HepG2 (cell line): ENCODE measurements around the gene CLCN1. TPM values are rescaled to one million over a fixed set of nuclear protein-coding genes. Genes with fewer than 3 reads are reported as not detected.

Experiments
- BRCA1 ChIP-seq: sonication (generic); formaldehyde crosslinking; IDR thresholded peaks from 2 replicates; pipeline ENCODE4 v1.4.0; 2020; ENCODE audit warnings: missing genetic modification reagents
- BRD4 ChIP-seq: sonication (generic); formaldehyde crosslinking; IDR thresholded peaks from 2 replicates; pipeline ENCODE4 v1.4.0; 2020; ENCODE audit warnings: missing genetic modification reagents
- FOSL2 ChIP-seq: sonication (generic); formaldehyde crosslinking; IDR thresholded peaks from 2 replicates; pipeline ENCODE4 v1.4.0; 2020; ENCODE audit warnings: missing genetic modification reagents
- GMEB1 ChIP-seq: sonication (generic); formaldehyde crosslinking; IDR thresholded peaks from 2 replicates; pipeline ENCODE4 v1.5.1; 2020; ENCODE audit warnings: missing genetic modification reagents, mild to moderate bottlenecking, borderline replicate concordance
- MTF2 ChIP-seq: sonication (generic); formaldehyde crosslinking; IDR thresholded peaks from 2 replicates; pipeline ENCODE4 v1.5.0; 2020; ENCODE audit warnings: missing genetic modification reagents, borderline replicate concordance
- SNAPC5 ChIP-seq: sonication (generic); formaldehyde crosslinking; IDR thresholded peaks from 2 replicates; pipeline ENCODE4 v1.8.1; 2023; ENCODE audit warnings: mild to moderate bottlenecking, missing genetic modification reagents, borderline replicate concordance
- STAG1 ChIP-seq: sonication (generic); formaldehyde crosslinking; IDR thresholded peaks from 2 replicates; pipeline ENCODE4 v1.4.0; 2020; ENCODE audit warnings: missing genetic modification reagents
- TAF1 ChIP-seq: sonication (generic); formaldehyde crosslinking; IDR thresholded peaks from 2 replicates; pipeline ENCODE4 v1.4.0; 2020; ENCODE audit warnings: missing genetic modification reagents
- TFE3 ChIP-seq: IDR thresholded peaks from 2 replicates; pipeline ENCODE4 v1.6.1; 2016
- YY1 ChIP-seq: IDR thresholded peaks from 2 replicates; pipeline ENCODE4 v1.6.1; 2011; ENCODE audit warnings: low read length, low read depth, moderate library complexity, mild to moderate bottlenecking; ENCODE audit not compliant: insufficient read depth, insufficient replicate concordance
- ZNF33A ChIP-seq: sonication (generic); formaldehyde crosslinking; IDR thresholded peaks from 2 replicates; pipeline ENCODE4 v1.5.1; 2020; ENCODE audit warnings: missing genetic modification reagents, mild to moderate bottlenecking, moderate library complexity, borderline replicate concordance
- ZNF431 ChIP-seq: sonication (generic); formaldehyde crosslinking; IDR thresholded peaks from 2 replicates; pipeline ENCODE4 v1.9.0; 2022; ENCODE audit warnings: missing genetic modification reagents, low read depth, mild to moderate bottlenecking, borderline replicate concordance
- ZNF547 ChIP-seq: sonication (generic); formaldehyde crosslinking; IDR thresholded peaks from 2 replicates; pipeline ENCODE4 v1.5.1; 2020; ENCODE audit warnings: mild to moderate bottlenecking, missing genetic modification reagents
- ZNF598 ChIP-seq: sonication (generic); formaldehyde crosslinking; IDR thresholded peaks from 2 replicates; pipeline ENCODE4 v1.5.1; 2020; ENCODE audit warnings: mild to moderate bottlenecking, missing genetic modification reagents, borderline replicate concordance
- polyA plus RNA-seq, 8 experiments: library from polyadenylated mRNA; depleted of rRNA in 3 of 8; stranded (reverse) in 7 of 8; unstranded in 1 of 8; fragments of >200 nt; fragmentation: Illumina TruSeq in 4 of 8; extraction: Trizol in 4 of 8; gene quantifications; 2 replicates each; pipeline versions ENCODE4 v1.2.1 to v1.2.3, GENCODE V29; 2011 to 2016; ENCODE audit warnings: low read depth in 4 of 8, missing spikeins in 1 of 8, mixed read lengths in 1 of 8; ENCODE audit not compliant: insufficient read depth in 1 of 8
- total RNA-seq, 5 experiments: library from RNA; depleted of rRNA; stranded (reverse); fragments of >200 nt; fragmentation: Illumina TruSeq; extraction: Trizol; gene quantifications; 2 replicates each; pipeline ENCODE4 v1.2.3, GENCODE V29; 2016; ENCODE audit warnings: low read depth in 1 of 5
- TF ChIP-seq, protein P1 (sequence below): sonication (generic); formaldehyde crosslinking; IDR thresholded peaks from 2 replicates; pipeline ENCODE4 v1.5.1; 2020; ENCODE audit warnings: missing genetic modification reagents, mild to moderate bottlenecking, borderline replicate concordance
- TF ChIP-seq, protein P2 (sequence below): fragments of 450-650 bp; IDR thresholded peaks from 2 replicates; pipeline ENCODE4 v1.6.1; 2017
- TF ChIP-seq, protein P3 (sequence below): IDR thresholded peaks from 2 replicates; pipeline ENCODE4 v1.6.1; 2016; ENCODE audit warnings: missing genetic modification reagents, missing compliant biosample characterization
- TF ChIP-seq, protein P4 (sequence below): sonication (generic); formaldehyde crosslinking; IDR thresholded peaks from 2 replicates; pipeline ENCODE4 v1.4.0; 2020; ENCODE audit warnings: missing genetic modification reagents, borderline replicate concordance

The CLCN1 gene
- total and polyA plus RNA-seq, 2 of the 13 experiments (the other 11 are each of a cell fraction or from before 2014, with no cell fraction given): 0.01 TPM; not detected in 1

GRCh38 chr7:143380260-143380645, 64.3 kb downstream of the CLCN1 start (continued):
- TF ChIP-seq FOSL2: no peak
- no peak for TF ChIP-seq GMEB1
- no peak for TF ChIP-seq ZNF431
- no peak for TF ChIP-seq TFE3 (CRISPR knock-in tag)
- TF ChIP-seq, protein P1, sequence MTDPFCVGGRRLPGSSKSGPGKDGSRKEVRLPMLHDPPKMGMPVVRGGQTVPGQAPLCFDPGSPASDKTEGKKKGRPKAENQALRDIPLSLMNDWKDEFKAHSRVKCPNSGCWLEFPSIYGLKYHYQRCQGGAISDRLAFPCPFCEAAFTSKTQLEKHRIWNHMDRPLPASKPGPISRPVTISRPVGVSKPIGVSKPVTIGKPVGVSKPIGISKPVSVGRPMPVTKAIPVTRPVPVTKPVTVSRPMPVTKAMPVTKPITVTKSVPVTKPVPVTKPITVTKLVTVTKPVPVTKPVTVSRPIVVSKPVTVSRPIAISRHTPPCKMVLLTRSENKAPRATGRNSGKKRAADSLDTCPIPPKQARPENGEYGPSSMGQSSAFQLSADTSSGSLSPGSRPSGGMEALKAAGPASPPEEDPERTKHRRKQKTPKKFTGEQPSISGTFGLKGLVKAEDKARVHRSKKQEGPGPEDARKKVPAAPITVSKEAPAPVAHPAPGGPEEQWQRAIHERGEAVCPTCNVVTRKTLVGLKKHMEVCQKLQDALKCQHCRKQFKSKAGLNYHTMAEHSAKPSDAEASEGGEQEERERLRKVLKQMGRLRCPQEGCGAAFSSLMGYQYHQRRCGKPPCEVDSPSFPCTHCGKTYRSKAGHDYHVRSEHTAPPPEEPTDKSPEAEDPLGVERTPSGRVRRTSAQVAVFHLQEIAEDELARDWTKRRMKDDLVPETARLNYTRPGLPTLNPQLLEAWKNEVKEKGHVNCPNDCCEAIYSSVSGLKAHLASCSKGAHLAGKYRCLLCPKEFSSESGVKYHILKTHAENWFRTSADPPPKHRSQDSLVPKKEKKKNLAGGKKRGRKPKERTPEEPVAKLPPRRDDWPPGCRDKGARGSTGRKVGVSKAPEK (CRISPR knock-in tag): no peak
- TF ChIP-seq MTF2: peak; percentile 40; the same call in 1 of the 2 replicates
- TF ChIP-seq ZNF598 (CRISPR knock-in tag): no peak
- TF ChIP-seq BRCA1 (CRISPR knock-in tag): no peak
- TF ChIP-seq TAF1: peak; percentile 10; the same call in 1 of the 2 replicates
- TF ChIP-seq, protein P2, sequence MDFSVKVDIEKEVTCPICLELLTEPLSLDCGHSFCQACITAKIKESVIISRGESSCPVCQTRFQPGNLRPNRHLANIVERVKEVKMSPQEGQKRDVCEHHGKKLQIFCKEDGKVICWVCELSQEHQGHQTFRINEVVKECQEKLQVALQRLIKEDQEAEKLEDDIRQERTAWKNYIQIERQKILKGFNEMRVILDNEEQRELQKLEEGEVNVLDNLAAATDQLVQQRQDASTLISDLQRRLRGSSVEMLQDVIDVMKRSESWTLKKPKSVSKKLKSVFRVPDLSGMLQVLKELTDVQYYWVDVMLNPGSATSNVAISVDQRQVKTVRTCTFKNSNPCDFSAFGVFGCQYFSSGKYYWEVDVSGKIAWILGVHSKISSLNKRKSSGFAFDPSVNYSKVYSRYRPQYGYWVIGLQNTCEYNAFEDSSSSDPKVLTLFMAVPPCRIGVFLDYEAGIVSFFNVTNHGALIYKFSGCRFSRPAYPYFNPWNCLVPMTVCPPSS: no peak
- TF ChIP-seq, protein P3, sequence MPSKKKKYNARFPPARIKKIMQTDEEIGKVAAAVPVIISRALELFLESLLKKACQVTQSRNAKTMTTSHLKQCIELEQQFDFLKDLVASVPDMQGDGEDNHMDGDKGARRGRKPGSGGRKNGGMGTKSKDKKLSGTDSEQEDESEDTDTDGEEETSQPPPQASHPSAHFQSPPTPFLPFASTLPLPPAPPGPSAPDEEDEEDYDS (CRISPR knock-in tag): no peak
- peak; percentile 56 for TF ChIP-seq STAG1 (CRISPR knock-in tag)
- TF ChIP-seq ZNF33A: no peak
- peak; percentile 37 for TF ChIP-seq YY1
- no peak for TF ChIP-seq BRD4 (CRISPR knock-in tag)
- TF ChIP-seq, protein P4, sequence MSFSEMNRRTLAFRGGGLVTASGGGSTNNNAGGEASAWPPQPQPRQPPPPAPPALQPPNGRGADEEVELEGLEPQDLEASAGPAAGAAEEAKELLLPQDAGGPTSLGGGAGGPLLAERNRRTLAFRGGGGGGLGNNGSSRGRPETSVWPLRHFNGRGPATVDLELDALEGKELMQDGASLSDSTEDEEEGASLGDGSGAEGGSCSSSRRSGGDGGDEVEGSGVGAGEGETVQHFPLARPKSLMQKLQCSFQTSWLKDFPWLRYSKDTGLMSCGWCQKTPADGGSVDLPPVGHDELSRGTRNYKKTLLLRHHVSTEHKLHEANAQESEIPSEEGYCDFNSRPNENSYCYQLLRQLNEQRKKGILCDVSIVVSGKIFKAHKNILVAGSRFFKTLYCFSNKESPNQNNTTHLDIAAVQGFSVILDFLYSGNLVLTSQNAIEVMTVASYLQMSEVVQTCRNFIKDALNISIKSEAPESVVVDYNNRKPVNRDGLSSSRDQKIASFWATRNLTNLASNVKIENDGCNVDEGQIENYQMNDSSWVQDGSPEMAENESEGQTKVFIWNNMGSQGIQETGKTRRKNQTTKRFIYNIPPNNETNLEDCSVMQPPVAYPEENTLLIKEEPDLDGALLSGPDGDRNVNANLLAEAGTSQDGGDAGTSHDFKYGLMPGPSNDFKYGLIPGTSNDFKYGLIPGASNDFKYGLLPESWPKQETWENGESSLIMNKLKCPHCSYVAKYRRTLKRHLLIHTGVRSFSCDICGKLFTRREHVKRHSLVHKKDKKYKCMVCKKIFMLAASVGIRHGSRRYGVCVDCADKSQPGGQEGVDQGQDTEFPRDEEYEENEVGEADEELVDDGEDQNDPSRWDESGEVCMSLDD (CRISPR knock-in tag): no peak
- no peak for TF ChIP-seq ZNF547 (CRISPR knock-in tag)
- no peak for TF ChIP-seq SNAPC5
